GM21360 (cell line): ENCODE measurements around the gene ABCB9.
"Not testable (repeated sequence)": the region's sequence is repeated elsewhere in the genome, so short reads cannot be mapped to it uniquely, and the experiment has no call there.

Experiments
- ATAC-seq: cut with Tn5 transposase; IDR thresholded peaks from one replicate; pipeline ENCODE4 v1.9.1; 2021; ENCODE audit warnings: mild to moderate bottlenecking, moderate library complexity; ENCODE audit not compliant: unreplicated experiment

Gene ABCB9

DNA sequence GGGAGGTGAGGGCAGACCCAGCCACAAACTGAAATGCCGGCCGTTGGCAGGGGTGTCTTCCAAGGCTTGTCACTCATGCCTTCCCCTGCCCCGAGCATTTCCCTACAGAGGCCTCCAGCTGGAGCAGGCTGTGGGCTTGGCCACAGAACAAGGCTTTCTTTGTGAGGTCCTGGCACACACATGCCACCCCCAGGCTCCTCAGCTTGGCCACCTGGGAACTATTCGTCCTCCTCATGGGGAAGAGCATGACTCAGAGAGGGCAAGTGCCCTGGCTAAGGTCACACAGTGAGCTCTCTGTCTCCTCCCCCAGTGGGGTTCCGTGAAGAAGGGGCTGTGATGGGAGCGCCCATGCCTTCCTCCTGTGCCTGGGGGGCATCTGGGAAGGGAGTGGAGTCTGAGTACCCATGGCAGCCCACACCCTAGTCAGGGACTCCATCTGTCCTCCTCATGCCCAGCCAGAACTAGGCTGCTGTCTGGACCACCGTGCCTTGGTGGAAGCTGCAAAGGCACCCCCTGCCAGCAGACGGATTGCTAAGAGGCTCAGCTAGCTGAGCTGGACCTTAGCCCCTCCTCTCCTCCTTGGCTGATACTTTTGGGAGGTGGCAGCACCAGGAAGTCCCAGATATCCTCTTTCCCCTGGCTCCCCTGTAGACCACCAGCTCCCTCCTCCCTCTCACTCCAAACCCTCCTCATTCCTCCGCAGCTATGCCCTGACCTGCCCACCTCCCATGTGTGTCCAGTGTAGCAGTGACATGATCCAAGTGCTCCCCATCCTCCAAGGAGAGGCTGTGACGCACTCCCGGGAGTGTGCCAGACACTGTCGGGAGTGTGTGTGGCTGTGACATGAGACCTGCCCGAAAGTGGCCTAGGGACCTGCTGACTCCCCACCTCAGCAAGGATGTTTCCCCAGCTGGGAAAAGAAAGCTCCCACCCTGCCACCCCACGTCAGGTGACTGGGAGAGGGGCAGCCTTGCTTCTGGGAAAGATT, 21.4 kb downstream of the ABCB9 start:
- no peak for ATAC-seq

GRCh38 chr12:122943196-122943595, 23.1 kb downstream of the ABCB9 start:
- no peak for ATAC-seq

DNA sequence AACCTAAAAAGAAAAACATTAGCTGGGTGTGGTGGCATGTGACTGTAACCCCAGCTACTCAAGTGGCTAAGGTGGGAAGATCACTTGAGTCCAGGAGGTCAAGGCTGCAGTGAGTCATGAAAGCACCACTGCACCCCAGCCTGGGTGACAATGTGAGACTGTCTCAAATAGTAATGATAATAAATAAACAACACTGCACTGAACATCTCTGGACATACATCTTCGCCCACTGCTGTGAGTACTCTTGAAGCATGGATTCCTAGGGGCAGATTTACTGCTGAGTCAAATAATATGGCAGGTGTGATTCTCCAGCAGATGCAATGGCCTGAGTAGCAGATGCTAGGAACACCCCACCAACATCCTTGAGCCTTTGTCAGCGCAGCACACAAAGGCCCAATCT, 23.6 kb downstream of the ABCB9 start:
- ATAC-seq, result no peak

DNA sequence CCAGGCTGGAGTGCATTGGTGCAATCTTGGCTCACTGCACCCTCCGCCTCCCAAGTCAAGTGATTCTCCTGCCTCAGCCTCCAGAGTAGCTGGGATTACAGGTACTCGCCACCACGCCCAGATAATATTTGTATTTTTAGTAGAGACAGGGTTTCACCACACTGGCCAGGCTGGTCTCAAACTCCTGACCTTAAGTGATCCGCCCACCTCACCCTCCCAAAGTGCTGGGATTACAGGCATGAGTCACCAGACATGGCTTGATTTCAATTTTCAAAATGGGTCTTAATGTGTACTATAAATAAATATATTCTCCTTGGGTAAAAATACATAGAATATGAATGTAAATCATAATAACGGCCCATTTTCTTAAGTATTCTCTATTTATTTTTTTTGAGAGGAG, 24.9 kb downstream of the ABCB9 start:
- ATAC-seq, result not testable (repeated sequence)

GRCh38 chr12:122939125-122939524, 27.1 kb downstream of the ABCB9 start:
- ATAC-seq, result no peak

DNA sequence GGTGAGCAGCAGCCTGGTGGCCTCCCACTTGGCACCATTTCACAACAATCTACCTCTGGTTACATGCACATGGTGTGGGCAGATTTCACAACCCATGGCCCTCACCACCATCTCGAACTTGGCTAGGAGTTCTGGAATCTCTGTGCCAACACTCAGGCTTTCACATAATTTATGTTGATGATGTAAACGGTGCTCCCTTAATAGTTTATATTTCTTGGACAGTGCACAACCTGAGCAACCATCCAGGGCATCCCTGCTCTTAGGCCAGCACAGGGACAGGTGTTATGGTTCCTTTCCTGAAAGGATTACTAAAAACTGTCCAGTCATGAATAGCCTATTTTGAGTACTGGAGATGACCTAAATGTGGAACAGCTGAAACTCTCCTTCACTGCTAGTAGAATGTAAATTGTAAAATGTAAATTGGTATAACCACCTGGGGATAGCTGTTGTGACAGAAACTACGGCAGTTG, 28.6 kb downstream of the ABCB9 start:
- no peak for ATAC-seq

- no peak for ATAC-seq
Measured at GRCh38 chr12:122935318-122935717, 30.9 kb downstream of the ABCB9 start.

- no peak for ATAC-seq
Measured at GRCh38 chr12:122934722-122935121, 31.5 kb downstream of the ABCB9 start.

DNA sequence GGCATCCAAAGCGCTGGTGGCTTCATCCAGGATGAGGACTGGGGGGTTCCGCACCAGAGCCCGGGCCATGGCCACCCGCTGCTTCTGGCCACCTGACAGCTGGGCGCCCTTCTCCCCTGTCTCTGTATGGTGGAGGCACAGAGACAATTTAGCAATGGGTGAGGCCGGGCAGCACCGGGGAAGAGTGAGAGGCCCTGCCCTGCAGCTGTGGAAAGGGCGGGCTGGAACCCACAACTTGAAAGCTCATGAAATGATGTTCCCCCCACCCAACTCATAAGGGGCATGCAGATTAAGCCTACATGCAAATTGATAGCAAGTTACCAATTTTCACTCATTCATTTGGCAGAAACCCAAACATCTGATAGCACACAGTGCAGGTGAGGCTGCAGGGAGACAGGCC, 34.1 kb downstream of the ABCB9 start:
- ATAC-seq, result no peak

- no peak for ATAC-seq
Measured at GRCh38 chr12:122929812-122930211, 36.5 kb downstream of the ABCB9 start.

DNA sequence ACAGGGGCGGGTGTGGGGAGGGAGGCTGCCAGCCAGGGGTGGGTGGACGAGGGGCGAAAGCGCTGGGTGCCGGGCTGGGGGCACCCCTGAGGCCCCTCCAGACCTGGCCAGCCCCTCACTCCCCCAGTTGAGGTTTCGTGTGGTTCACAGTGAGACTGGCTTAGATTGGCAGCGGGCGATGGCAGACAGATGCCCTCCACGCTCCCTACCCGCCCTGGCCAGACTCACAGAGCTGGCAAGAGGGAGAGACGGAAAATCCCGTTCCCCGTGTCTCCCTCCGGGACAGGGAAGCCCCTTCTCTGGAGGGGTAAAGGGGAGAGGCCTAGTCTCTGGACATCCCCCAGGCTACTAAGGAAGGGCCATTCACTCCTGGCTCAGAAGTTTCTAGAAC, 37.1 kb downstream of the ABCB9 start:
- no peak for ATAC-seq

DNA sequence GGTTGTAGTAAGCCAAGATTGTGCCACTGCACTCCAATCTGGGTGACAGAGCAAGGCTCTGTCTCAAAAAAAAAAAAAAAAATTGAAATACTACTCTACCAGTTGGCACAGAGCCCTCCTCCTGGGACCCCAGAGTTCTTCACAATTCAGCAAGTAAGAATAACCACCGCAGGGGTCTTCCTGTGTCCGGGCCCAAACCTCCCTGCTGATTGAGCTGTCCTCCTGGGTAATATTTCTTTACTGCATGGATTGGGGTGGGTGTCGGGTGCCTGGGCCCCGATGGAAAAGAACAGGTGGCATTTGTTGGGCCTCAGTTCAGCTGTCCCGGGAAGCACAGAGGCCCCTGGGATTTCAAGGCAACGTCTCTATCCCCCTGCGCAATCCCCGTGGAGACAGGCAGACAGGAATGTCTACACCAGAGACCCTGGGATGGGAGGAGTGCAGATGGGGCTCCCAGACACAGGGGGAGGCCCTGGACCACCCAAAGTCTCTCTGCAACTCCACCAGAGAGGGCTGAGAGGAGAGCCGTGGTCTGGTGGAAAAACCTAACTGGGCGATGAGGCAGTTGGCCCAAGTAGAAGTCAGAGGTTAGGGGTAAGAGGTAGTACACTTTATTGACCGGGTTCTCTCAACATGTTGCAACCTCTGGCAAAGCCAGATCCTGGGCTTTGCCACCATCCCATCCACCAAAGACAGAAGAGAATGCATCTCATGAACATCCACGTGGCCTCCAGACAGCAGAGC, 37.7 kb downstream of the ABCB9 start:
- no peak for ATAC-seq

DNA sequence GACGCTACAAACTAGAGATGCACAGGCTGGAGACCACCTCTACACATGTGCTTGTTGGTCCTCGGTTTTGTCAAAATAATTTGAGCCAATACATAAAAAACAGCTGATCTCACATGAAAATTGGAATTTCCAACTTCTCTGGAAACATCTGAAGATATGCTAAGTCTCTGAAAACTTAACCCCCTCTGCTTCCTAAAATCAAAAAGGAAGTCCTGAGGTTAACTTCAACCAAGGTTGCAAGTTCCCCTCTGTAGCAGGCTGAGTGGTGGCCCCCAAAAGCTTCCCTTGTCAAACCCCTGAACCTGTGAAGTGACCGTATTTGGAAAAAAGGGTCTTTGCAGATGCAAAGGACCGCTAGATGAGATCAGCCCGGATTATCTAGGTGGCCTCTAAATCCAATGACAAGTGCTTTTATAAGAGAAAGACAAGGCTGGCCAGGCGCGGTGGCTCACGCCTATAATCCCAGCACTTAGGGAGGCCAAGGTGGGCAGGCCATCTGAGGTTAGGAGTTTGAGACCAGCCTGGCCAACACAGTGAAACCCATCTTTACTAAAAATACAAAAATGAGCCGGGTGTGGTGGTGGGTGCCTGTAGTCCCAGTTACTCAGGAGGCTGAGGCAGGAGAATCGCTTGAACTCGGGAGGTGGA, 38.4 kb downstream of the ABCB9 start:
- ATAC-seq, result no peak

DNA sequence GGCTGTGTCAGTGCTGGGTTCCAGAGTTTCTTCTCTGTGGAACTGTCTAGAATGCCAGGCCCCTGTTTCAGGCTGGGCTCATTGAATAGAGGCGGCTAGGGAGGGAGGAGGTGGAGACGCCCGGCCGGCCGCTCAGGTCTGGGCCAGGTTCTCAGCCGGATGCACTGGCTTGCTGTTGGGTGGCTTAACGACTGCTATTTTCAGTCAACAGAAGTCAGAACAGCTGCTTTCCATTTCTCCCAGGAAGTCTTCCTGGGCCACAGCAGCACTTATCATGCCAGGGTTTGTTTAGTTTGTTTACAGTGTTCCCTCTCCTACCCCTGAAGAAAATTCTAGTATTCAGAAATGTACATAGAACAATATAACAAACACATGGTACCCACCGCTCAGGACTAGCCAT, 44.3 kb downstream of the ABCB9 start:
- ATAC-seq, result no peak

DNA sequence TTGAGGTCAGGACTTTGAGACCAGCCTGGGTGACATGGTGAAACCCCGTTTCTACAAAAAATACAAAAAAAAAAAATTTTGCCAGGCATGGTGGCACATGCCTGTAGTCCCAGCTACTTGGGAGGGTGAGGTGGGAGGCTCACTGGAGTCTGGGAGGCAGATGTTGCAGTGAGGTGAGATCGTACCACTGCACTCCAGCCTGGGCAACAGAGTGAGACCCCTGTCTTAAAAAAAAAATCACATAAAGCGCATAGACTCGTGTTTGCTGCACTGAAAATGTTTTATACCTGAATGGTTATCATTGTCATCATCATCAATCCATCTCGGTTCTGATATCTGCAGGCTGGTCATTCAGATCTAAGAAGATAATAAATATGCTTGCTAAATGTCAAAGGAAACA, 45.6 kb downstream of the ABCB9 start:
- no peak for ATAC-seq

DNA sequence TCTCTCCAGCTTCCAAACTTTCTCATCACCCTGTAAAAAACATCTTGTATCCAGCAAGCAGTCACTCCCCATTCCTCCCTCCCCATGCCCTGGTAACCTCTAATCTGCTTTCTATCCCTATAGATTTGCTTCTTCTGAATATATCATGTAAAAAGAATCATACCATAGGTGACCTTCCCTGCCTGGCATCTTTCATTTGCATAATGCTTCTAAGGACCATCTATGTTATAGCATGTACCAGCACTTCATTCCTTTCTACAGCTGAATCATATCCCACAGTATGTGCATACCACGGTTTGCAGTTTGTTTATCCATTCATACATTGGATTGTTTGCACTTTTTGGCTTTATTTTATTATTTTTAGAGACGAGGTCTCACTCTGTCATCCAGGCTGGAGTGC, 47.4 kb downstream of the ABCB9 start:
- no peak for ATAC-seq

DNA sequence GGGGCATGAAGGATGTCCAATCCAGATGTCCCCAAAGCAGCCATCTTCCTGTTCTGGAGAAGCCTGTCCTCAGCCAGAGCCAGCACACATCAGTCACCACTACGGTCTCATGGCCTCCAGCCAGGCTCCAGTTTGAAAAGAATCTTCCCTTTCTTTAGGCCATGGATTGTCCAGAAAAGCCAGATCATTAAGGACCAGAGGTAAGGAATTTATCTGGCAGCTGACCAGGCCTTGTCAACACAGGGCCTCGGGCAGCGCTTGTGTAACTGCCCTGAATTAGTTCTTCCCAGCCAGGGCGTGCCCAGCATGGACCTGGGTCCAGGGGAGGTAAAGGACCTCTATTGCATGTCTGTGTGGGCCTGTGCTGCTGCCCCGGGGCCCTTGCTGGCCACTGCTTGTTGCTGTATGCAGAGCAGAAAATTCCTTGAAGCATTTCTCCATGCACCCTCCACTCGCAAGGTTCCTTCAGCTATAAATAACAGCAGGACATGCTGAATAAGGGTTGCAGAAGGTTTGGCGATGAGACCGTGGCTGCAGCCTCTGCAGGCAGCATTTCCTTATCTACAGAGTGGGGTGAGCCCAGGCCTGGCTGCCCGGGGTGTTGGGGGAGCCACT, 48.6 kb downstream of the ABCB9 start:
- ATAC-seq, result no peak

DNA sequence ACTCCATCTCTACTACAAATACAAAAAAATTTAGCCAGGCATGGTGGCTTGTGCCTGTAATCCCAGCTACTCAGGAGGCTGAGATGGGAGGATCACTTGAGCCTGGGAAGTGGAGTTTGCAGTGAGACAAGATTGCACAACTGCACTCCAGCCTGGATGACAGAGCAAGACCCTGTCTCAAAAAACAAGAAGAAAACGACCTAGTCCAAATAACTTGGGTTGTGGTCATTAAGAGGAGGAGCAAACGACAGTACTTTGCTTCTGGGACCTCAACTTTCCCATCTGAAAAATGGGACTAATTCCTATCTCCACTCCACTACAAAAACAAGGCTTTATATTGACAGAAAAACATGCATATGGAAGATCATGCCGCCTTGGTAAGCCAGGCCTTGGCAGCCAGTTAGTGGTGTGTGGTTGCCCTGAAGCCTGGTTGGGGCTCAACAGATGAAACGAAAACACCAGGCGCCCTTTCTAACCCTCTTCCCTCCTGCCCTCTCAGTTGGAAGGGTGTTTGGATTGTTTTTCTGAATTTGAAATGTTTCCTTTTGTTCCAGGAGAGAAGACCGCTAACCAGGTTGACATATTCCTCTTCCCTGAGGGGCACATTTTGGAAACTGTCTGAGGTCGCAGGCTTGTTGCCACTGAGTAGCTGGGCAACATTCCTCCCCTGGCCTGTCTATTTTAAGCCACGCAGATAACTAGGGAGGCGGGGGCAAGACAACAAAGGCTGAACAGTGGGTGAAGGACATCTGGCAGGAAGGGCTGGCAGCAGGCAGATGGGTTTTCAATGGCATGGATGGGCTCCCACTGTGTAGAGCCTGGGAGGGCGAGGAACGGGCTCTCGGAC, 56.6 kb downstream of the ABCB9 start:
- ATAC-seq, result no peak

DNA sequence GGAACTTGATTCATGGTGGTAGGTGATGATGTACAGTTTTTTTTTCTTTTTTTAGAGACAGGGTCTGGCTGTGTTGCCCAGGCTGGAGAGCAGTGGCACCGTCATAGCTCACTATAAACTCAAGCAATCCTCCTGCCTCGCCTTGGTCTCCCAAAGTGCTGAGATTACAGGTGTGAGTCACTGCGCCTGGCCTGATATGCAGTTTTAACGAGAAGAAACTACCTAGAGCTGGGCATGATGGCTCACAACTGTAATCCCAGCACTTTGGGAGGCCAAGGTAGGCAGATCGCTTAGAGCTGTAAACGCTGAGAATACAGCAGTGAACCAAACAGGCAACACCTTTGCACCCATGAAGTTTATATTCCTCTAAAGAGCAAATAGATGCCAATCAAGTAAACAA, 57.3 kb downstream of the ABCB9 start:
- ATAC-seq, result no peak

- not testable (repeated sequence) for ATAC-seq
Measured at GRCh38 chr12:122905258-122905657, 61.0 kb downstream of the ABCB9 start.
